IMR-90 (cell line): ENCODE measurements around the gene SPON1. TPM values are rescaled to one million over a fixed set of nuclear protein-coding genes. Genes with fewer than 3 reads are reported as not detected.

ENCODE experiments used
- ATAC-seq: fragments of 200-7000 bp; cut with Tn5 transposase; 2 replicates; pipeline ENCODE4 v1.9.1; 2020; ENCODE audit warnings: low read depth, mild to moderate bottlenecking, moderate library complexity
- BruUV-seq: library from RNA; stranded (reverse); fragments of 400-500 nt; replicated peaks from 2 replicates; lab custom pipeline; 2021; lab: Mats Ljungman, UMichigan
- CTCF ChIA-PET: fragments of 300-600 bp; formaldehyde crosslinking; extraction: SDS; loops from one replicate; lab custom pipeline; 2021; ENCODE audit warnings: antibody characterized with exemption; lab: Yijun Ruan, JAX
- POLR2A ChIA-PET: fragments of 300-600 bp; sonication (Branson Sonifier 250); formaldehyde crosslinking; loops from one replicate; lab custom pipeline; 2022; ENCODE audit warnings: antibody characterized with exemption; ENCODE audit not compliant: unreplicated experiment; lab: Charles Lee
- DNase-seq: peaks from one replicate; pipeline ENCODE4 v3.0.0; 2013
- H2AFZ ChIP-seq: replicated peaks from 2 replicates; pipeline ENCODE3; 2013; ENCODE audit warnings: low read length, mild to moderate bottlenecking; ENCODE audit not compliant: poor library complexity
- H2AK5ac ChIP-seq: 2 replicates; pipeline ENCODE4 v1.6.1; 2013; ENCODE audit warnings: low read depth, low read length, inconsistent platforms
- H2AK9ac ChIP-seq: replicated peaks from 2 replicates; pipeline ENCODE3; 2013; ENCODE audit warnings: mild to moderate bottlenecking, low read depth, low read length, moderate library complexity; ENCODE audit not compliant: poor library complexity
- H2BK120ac ChIP-seq: 2 replicates; pipeline ENCODE4 v1.6.1; 2013; ENCODE audit warnings: low read depth, low read length, inconsistent platforms
- H2BK15ac ChIP-seq: 3 replicates; pipeline ENCODE4 v1.6.1; 2013; ENCODE audit warnings: low read depth, low read length, inconsistent platforms
- H2BK20ac ChIP-seq: 2 replicates; pipeline ENCODE4 v1.6.1; 2013; ENCODE audit warnings: low read depth, mild to moderate bottlenecking, inconsistent platforms, low read length, moderate library complexity
- H2BK5ac ChIP-seq: 2 replicates; pipeline ENCODE4 v1.6.1; 2013; ENCODE audit warnings: mild to moderate bottlenecking, low read depth, low read length, inconsistent platforms; ENCODE audit not compliant: poor library complexity, severe bottlenecking
- H3K14ac ChIP-seq: replicated peaks from 2 replicates; pipeline ENCODE4 v1.6.1; 2013; ENCODE audit warnings: low read depth, low read length, inconsistent platforms
- H3K18ac ChIP-seq: 2 replicates; pipeline ENCODE4 v1.6.1; 2013; ENCODE audit warnings: low read depth, low read length, control low read depth
- H3K23ac ChIP-seq: 2 replicates; pipeline ENCODE4 v1.6.1; 2013; ENCODE audit warnings: low read depth, low read length, inconsistent platforms
- H3K27ac ChIP-seq: 2 replicates; pipeline ENCODE4 v1.5.1; 2013; ENCODE audit warnings: mild to moderate bottlenecking, control low read depth, low read length; ENCODE audit not compliant: insufficient read depth
- H3K27me3 ChIP-seq: 2 replicates; pipeline ENCODE4 v1.6.1; 2013; ENCODE audit warnings: low read length; ENCODE audit not compliant: control insufficient read depth, insufficient read depth
- H3K36me3 ChIP-seq: 2 replicates; pipeline ENCODE4 v1.6.1; 2013; ENCODE audit warnings: low read length, mixed read lengths; ENCODE audit not compliant: control insufficient read depth, insufficient read depth
- H3K4ac ChIP-seq: 2 replicates; pipeline ENCODE4 v1.6.1; 2013; ENCODE audit warnings: low read depth, low read length, inconsistent platforms
- H3K4me1 ChIP-seq: 2 replicates; pipeline ENCODE4 v1.6.1; 2013; ENCODE audit warnings: low read length, mixed read lengths; ENCODE audit not compliant: control insufficient read depth, insufficient read depth
- H3K4me2 ChIP-seq: 2 replicates; pipeline ENCODE4 v1.6.1; 2013; ENCODE audit warnings: low read depth, mild to moderate bottlenecking, control low read depth, low read length, moderate library complexity
- H3K4me3 ChIP-seq: 2 replicates; pipeline ENCODE4 v1.5.1; 2013; ENCODE audit warnings: low read depth, mild to moderate bottlenecking, control low read depth, low read length, moderate library complexity; ENCODE audit not compliant: insufficient read depth
- H3K56ac ChIP-seq: 2 replicates; pipeline ENCODE4 v1.6.1; 2013; ENCODE audit warnings: low read length, inconsistent platforms; ENCODE audit not compliant: insufficient read depth; ENCODE audit errors: extremely low read depth
- H3K79me1 ChIP-seq, 2 experiments: 2 replicates each; pipeline ENCODE4 v1.6.1; 2013; ENCODE audit warnings: low read length in 2 of 2, inconsistent platforms in 1 of 2, low read depth in 1 of 2
- H3K9ac ChIP-seq: 2 replicates; pipeline ENCODE4 v1.6.1; 2013; ENCODE audit warnings: low read depth, low read length, control low read depth
- H3K9me1 ChIP-seq: 2 replicates; pipeline ENCODE4 v1.6.1; 2013; ENCODE audit warnings: low read length, inconsistent platforms; ENCODE audit not compliant: insufficient read depth
- H3K9me3 ChIP-seq: 2 replicates; pipeline ENCODE4 v1.6.1; 2013; ENCODE audit warnings: low read length; ENCODE audit not compliant: control insufficient read depth, insufficient read depth
- H4K20me1 ChIP-seq: 2 replicates; pipeline ENCODE4 v1.6.1; 2013; ENCODE audit warnings: low read length, inconsistent platforms; ENCODE audit not compliant: insufficient read depth
- H4K5ac ChIP-seq: 2 replicates; pipeline ENCODE4 v1.6.1; 2013; ENCODE audit warnings: mild to moderate bottlenecking, low read depth, low read length, control low read depth
- H4K8ac ChIP-seq, 2 experiments: 2 replicates each; pipeline ENCODE4 v1.6.1; 2013; ENCODE audit warnings: low read depth in 2 of 2, low read length in 2 of 2, control low read depth in 1 of 2, inconsistent platforms in 1 of 2
- H4K91ac ChIP-seq: 2 replicates; pipeline ENCODE4 v1.6.1; 2013; ENCODE audit warnings: low read depth, low read length, inconsistent platforms; ENCODE audit not compliant: insufficient read depth
- MAFK ChIP-seq: IDR thresholded peaks from 2 replicates; pipeline ENCODE4 v1.6.1; 2012; ENCODE audit warnings: low read depth, low read length, improper control_type of control experiment
- RFX5 ChIP-seq: IDR thresholded peaks from 2 replicates; pipeline ENCODE4 v1.8.0; 2012; ENCODE audit warnings: low read depth, mild to moderate bottlenecking, low read length, moderate library complexity
- WGBS, 2 experiments: methylation state at CpG; one replicate each; pipeline versions ENCODE4 v1.1.5 to v1.1.7; 2013; ENCODE audit warnings: missing lambda C conversion rate in 2 of 2; ENCODE audit not compliant: insufficient read length in 1 of 2; ENCODE audit errors: extremely low coverage in 2 of 2; 5-methylcytosine and 5-hydroxymethylcytosine counted together
- dilution Hi-C: fragments of 300-500 bp; cut with HindIII; formaldehyde crosslinking; loops from one replicate; pipeline ENCODE4 v1.14.3; 2018; ENCODE audit warnings: low sequenced_read_pairs; ENCODE audit not compliant: unreplicated experiment
- in situ Hi-C: fragments of 300-500 bp; cut with MboI; formaldehyde crosslinking; loops from 3 replicates; pipeline ENCODE4 v1.14.3; 2019; ENCODE audit warnings: low sequenced_read_pairs, inconsistent platforms, mixed read lengths
- intact Hi-C: fragments of 100-400 bp; cut with micrococcal nuclease; formaldehyde crosslinking; loops from 2 replicates; pipeline ENCODE4 v1.10.0; 2022
- polyA plus RNA-seq, 3 experiments: library from polyadenylated mRNA; depleted of rRNA; stranded (reverse); fragments of >200 nt; gene quantifications; 2 replicates each; pipeline ENCODE4 v1.2.3, GENCODE V29; 2012; ENCODE audit warnings: low replicate concordance in 1 of 3
- total RNA-seq: library from RNA; depleted of rRNA; stranded (reverse); fragments of >200 nt; gene quantifications from 2 replicates; pipeline ENCODE4 v1.2.3, GENCODE V29; 2012

SPON1 gene
- total and polyA plus RNA-seq, 2 of the 4 experiments (the other 2 are of a cell fraction) = 0.62 to 0.72 TPM

DNA sequence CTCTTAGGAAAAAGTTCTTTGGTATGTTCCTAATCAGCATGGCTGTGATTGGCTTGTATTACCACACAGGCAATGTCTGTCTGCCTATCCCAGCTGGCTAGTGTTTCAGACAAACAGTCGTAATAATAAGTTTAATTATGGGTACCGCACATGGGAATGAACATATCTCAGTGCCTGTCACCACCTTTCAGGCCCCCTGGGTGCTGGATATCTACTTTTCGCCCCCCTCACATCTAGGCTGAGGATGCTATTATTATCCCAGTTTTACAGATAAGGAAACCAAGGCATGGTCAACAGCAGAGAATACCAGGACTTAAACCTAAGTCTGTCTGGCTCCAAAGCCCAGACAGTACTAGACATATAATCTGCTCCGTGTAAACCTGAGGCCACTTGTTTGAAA, 174.8 kb downstream of the SPON1 start:
- no peak overlapping the region for H3K4me2 ChIP-seq
- no TSS peak for BruUV-seq
- H3K4me1 ChIP-seq = no peaks in the 10 kb centered on the region
- no peak overlapping the region for H2BK15ac ChIP-seq
- no peak overlapping the region for H2AK5ac ChIP-seq
- no peak overlapping the region for H2BK20ac ChIP-seq
- H4K5ac ChIP-seq = no peak overlapping the region
- H2AK9ac ChIP-seq = peak overlapping the region; percentile 39
- no peak overlapping the region for H3K9ac ChIP-seq
- in situ Hi-C loops = no loop called here
- ChIA-PET POLR2A (no interaction called here), CTCF (interaction anchor here (0.9 kb wide), 1 partner anchor 181 kb away, joined by 3 read pairs; no protein-coding TSS in a partner anchor)
- no peaks in the 10 kb centered on the region for H3K9me3 ChIP-seq
- no peak overlapping the region for H3K14ac ChIP-seq
- H2BK120ac ChIP-seq = no peak overlapping the region
- TF ChIP-seq RFX5 = no peak
- no peak for TF ChIP-seq MAFK
- DNase-seq (no peak), ATAC-seq (no peak)
- intact Hi-C loops = no loop called here
- no peaks in the 10 kb centered on the region for H3K9me1 ChIP-seq
- no peak overlapping the region for H4K91ac ChIP-seq
- H3K27me3 ChIP-seq = peaks cover 4% of the 10 kb centered on the region
- no peak overlapping the region for H2AFZ ChIP-seq
- no peak overlapping the region for H2BK5ac ChIP-seq
- dilution Hi-C loops = no loop called here
- no peak overlapping the region for H3K18ac ChIP-seq
- H3K56ac ChIP-seq = no peak overlapping the region
- no peak overlapping the region for H3K4me3 ChIP-seq
- H3K4ac ChIP-seq = no peak overlapping the region
- no peak overlapping the region for H4K8ac ChIP-seq
- H4K20me1 ChIP-seq = no peaks in the 10 kb centered on the region
- no peaks in the 10 kb centered on the region for H3K36me3 ChIP-seq
- no CpG with 5 or more reads among the region's 4 CpGs for WGBS, 2 experiments
- H3K27ac ChIP-seq = no peak overlapping the region
- H3K23ac ChIP-seq = no peak overlapping the region
- no peaks in the 10 kb centered on the region for H3K79me1 ChIP-seq
